Measurements from ENCODE around the gene TTC28.
"Not testable (repeated sequence)": the region's sequence is repeated elsewhere in the genome, so short reads cannot be mapped to it uniquely, and the experiment has no call there.

The TTC28 gene

GRCh38 chr22:28222976-28223745 lies 456.5 kb downstream of the TTC28 start:
- TF ChIP-seq CTCF (IDR thresholded peaks at IDR 0.05; ENCODE audit: low read depth, low read length, missing control alignments), result no peak
- H3K4me3 ChIP-seq (ENCODE audit: low read depth, low read length), result no peak overlapping the region
- no peaks in the 10 kb centered on the region for H3K36me3 ChIP-seq (replicated peaks)
- peak; percentile 35 for DNase-seq
- in situ Hi-C loops (cut with HindIII; ENCODE audit: low pct_ligation_motif_present, low sequenced_read_pairs), result no loop called here
- no peak overlapping the region for H3K27ac ChIP-seq
- no peaks in the 10 kb centered on the region for H3K27me3 ChIP-seq (replicated peaks)

GRCh38 chr22:28222571-28222970 lies 457.1 kb downstream of the TTC28 start:
- in situ Hi-C loops (cut with HindIII; ENCODE audit: low pct_ligation_motif_present, low sequenced_read_pairs), result no loop called here
- no peak for DNase-seq
- no peak overlapping the region for H3K27ac ChIP-seq
- no peak for TF ChIP-seq CTCF (IDR thresholded peaks at IDR 0.05; ENCODE audit: low read depth, low read length, missing control alignments)
- H3K27me3 ChIP-seq (replicated peaks), result no peaks in the 10 kb centered on the region
- H3K36me3 ChIP-seq (replicated peaks), result no peaks in the 10 kb centered on the region
- no peak overlapping the region for H3K4me3 ChIP-seq (ENCODE audit: low read depth, low read length)

GRCh38 chr22:28222052-28222451 lies 457.6 kb downstream of the TTC28 start:
- Histone ChIP-seq H3K27ac (no peak overlapping the region), H3K27me3 (replicated peaks) (no peaks in the 10 kb centered on the region), H3K4me3 (ENCODE audit: low read depth, low read length) (no peak overlapping the region), H3K36me3 (replicated peaks) (no peaks in the 10 kb centered on the region)
- in situ Hi-C loops (cut with HindIII; ENCODE audit: low pct_ligation_motif_present, low sequenced_read_pairs), result no loop called here
- DNase-seq, result no peak
- TF ChIP-seq CTCF (IDR thresholded peaks at IDR 0.05; ENCODE audit: low read depth, low read length, missing control alignments), result no peak

- no peak for DNase-seq
- Histone ChIP-seq H3K36me3 (replicated peaks) (no peaks in the 10 kb centered on the region), H3K27ac (no peak overlapping the region), H3K4me3 (ENCODE audit: low read depth, low read length) (no peak overlapping the region), H3K27me3 (replicated peaks) (no peaks in the 10 kb centered on the region)
- in situ Hi-C loops (cut with HindIII; ENCODE audit: low pct_ligation_motif_present, low sequenced_read_pairs), result no loop called here
- TF ChIP-seq CTCF (IDR thresholded peaks at IDR 0.05; ENCODE audit: low read depth, low read length, missing control alignments), result no peak
Measured at GRCh38 chr22:28220626-28221363, 458.8 kb downstream of the TTC28 start.

- Histone ChIP-seq H3K27ac (no peak overlapping the region), H3K4me3 (ENCODE audit: low read depth, low read length) (no peak overlapping the region), H3K27me3 (replicated peaks) (no peaks in the 10 kb centered on the region), H3K36me3 (replicated peaks) (no peaks in the 10 kb centered on the region)
- in situ Hi-C loops (cut with HindIII; ENCODE audit: low pct_ligation_motif_present, low sequenced_read_pairs), result no loop called here
- no peak for DNase-seq
- no peak for TF ChIP-seq CTCF (IDR thresholded peaks at IDR 0.05; ENCODE audit: low read depth, low read length, missing control alignments)
Measured at GRCh38 chr22:28217277-28217676, 462.4 kb downstream of the TTC28 start.

GRCh38 chr22:28214750-28215149 lies 464.9 kb downstream of the TTC28 start:
- H3K4me3 ChIP-seq (ENCODE audit: low read depth, low read length); H3K27ac ChIP-seq; in situ Hi-C loops (cut with HindIII; ENCODE audit: low pct_ligation_motif_present, low sequenced_read_pairs); H3K36me3 ChIP-seq (replicated peaks); DNase-seq; H3K27me3 ChIP-seq (replicated peaks): not testable (repeated sequence)

GRCh38 chr22:28209457-28209856 lies 470.2 kb downstream of the TTC28 start:
- H3K4me3 ChIP-seq (ENCODE audit: low read depth, low read length); H3K27me3 ChIP-seq (replicated peaks); DNase-seq; in situ Hi-C loops (cut with HindIII; ENCODE audit: low pct_ligation_motif_present, low sequenced_read_pairs); H3K36me3 ChIP-seq (replicated peaks); H3K27ac ChIP-seq: not testable (repeated sequence)

Data from brain microvascular endothelial cell (primary cell).